ENCODE measurements around the gene BEX3.
"Not testable (repeated sequence)": the region's sequence is repeated elsewhere in the genome, so short reads cannot be mapped to it uniquely, and the experiment has no call there.

Gene BEX3

DNA sequence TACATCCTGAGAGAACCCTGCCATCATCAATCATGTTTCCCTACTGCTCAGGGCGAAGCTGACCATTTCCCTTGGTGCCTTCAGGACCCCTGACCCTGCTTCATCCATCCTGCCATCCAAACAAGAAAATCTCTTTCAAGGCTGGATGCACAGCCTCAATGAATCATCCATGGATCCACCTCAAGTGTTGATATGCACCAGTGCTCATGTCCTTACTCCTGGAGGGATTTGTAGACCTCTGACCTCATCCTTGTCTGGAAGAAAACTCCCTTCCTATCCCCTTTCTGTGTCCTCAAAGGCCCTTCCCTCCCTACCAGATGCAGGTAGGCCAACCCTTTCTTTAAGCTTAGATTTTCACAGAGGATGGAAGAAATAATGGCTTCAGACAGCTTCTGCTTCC is 24.6 kb downstream of the BEX3 start:
- H3K36me3 Mint-ChIP-seq, result no peaks in the 10 kb centered on the region
- no peak overlapping the region for H3K27ac Mint-ChIP-seq
- no peaks in the 10 kb centered on the region for H3K9me3 Mint-ChIP-seq
- no peak for ATAC-seq
- H3K4me1 Mint-ChIP-seq, result no peaks in the 10 kb centered on the region
- no peaks in the 10 kb centered on the region for H3K27me3 Mint-ChIP-seq
- no peak overlapping the region for H3K4me3 Mint-ChIP-seq

DNA sequence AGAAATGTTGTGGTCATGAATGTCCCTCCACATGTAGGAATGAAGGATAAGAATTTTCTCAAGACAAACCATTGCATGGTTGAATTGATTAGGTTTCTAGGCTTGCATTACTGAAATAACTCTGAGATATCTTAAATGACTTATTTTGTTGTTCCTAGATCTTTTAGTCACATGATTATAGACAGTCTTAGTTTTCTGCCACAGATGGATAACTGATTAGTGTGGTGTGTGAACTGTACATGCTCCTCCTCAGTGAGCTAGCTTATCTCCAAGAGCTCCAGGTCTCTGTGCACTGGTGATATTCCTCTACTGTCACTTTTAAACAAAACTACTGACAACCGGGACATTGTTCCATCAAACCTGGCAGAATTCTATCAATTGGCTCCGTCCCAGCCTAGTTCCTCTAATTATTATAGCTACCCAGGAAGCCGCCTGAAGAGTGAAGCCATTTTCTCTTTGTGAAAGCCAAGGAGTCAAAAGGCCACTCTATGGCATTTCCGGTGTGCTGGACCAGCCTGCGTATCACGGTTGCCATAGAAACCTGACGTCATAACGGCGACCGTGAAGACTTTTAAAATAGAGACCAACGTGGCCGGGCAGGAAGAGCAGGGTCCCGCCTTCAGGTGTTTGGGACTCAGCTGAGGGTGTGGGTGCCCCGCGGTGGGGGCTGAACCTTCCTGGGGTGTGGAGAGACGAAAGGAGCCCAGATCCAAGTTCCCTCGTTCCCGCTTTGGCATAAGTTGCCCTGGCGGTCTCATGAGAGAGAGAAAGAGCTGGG is 28.1 kb downstream of the BEX3 start:
- H3K9me3 Mint-ChIP-seq, result no peaks in the 10 kb centered on the region
- peak; percentile 83 for ATAC-seq
- no peaks in the 10 kb centered on the region for H3K27me3 Mint-ChIP-seq
- peak overlapping the region; percentile 97 for H3K4me3 Mint-ChIP-seq
- no peaks in the 10 kb centered on the region for H3K4me1 Mint-ChIP-seq
- H3K36me3 Mint-ChIP-seq, result peaks cover 2% of the 10 kb centered on the region
- peak overlapping the region; percentile 93 for H3K27ac Mint-ChIP-seq

DNA sequence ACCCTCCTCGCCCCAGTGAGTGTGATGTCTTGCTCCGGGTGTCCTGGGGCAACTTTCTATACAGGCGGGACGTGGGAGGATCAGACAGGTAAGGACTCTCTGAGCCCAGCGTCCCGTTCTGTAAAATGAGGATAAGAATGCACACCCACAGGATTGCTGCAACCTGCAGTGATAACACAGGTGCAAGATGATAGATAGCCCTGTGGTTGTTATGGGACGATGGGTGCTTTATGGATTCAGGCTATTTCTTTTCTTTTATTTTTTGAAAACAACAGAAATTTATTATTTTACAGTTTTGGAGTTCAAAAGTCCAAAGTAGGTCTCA is 28.6 kb downstream of the BEX3 start:
- Mint-ChIP-seq H3K9me3 (no peaks in the 10 kb centered on the region), H3K4me1 (no peaks in the 10 kb centered on the region), H3K4me3 (peak overlapping the region; percentile 97), H3K36me3 (peaks cover 6% of the 10 kb centered on the region), H3K27ac (peak overlapping the region; percentile 93), H3K27me3 (no peaks in the 10 kb centered on the region)
- ATAC-seq, result no peak

DNA sequence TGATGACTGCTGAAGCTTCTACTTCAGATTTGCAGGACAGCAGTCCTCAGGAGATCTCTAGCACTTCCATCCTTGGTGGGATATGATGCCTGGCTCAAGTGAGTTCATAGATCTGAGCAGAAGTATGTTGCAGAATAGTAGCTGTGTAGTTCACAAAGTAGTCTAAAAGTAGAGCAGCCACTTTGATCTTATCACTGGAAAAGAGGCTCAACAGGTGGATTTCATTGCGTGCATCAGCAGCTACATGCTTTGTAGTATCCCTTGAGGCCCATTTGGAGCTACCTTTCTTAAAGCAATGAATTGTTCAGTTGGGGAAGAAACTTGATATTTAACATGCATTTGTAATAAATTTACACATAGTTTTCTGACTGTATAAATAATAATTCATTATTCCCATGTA is 29.9 kb downstream of the BEX3 start:
- ATAC-seq, result no peak

DNA sequence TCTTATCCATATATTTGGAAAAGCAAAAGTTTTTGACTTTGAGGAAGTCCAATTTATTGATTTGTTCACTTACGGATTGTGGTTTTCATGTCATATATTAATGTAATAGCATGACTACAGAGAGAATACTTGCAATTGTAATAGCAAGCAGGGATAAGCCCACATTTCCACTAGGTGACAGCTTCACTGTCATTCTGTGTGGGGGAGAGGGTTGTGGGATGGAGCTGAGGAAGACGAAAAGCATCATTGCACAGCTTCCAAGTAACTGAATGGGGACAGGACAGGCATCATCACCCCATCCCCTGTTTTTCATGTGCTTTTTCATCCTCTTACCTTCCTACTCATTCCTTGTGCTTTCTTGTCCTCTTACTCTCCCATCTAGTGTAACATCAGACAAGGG is 31.4 kb downstream of the BEX3 start:
- no peak overlapping the region for H3K27ac Mint-ChIP-seq
- ATAC-seq, result no peak
- H3K4me3 Mint-ChIP-seq, result no peak overlapping the region
- no peaks in the 10 kb centered on the region for H3K4me1 Mint-ChIP-seq
- H3K27me3 Mint-ChIP-seq, result no peaks in the 10 kb centered on the region
- no peaks in the 10 kb centered on the region for H3K9me3 Mint-ChIP-seq
- H3K36me3 Mint-ChIP-seq, result peaks cover 11% of the 10 kb centered on the region

More for the DNA sequence above, 29.9 kb downstream of the BEX3 start:
- H3K36me3 Mint-ChIP-seq, result peaks cover 11% of the 10 kb centered on the region
- H3K27me3 Mint-ChIP-seq, result no peaks in the 10 kb centered on the region
- H3K4me3 Mint-ChIP-seq, result no peak overlapping the region
- no peaks in the 10 kb centered on the region for H3K4me1 Mint-ChIP-seq
- no peaks in the 10 kb centered on the region for H3K9me3 Mint-ChIP-seq
- no peak overlapping the region for H3K27ac Mint-ChIP-seq

DNA sequence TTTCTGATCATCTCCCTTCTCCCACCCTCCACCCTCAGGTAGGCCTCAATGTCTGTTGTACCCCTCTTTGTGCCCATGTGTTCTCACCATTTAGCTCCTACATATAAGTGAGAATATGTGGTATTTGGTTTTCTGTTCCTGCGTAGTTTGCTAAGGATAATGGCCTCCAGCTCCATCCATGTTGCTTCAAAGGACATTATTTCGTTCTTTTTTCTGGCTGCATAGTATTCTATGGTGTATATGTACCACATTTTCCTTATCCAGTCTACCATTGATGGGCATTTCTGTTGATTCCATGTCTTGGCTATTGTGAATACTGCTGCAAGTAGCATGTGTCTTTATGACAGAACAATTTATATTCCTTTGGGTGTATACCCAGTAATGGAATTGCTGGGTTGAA is 35.4 kb downstream of the BEX3 start:
- peaks cover 11% of the 10 kb centered on the region for H3K36me3 Mint-ChIP-seq
- not testable (repeated sequence) for H3K4me1 Mint-ChIP-seq, H3K4me3 Mint-ChIP-seq, H3K9me3 Mint-ChIP-seq, H3K27me3 Mint-ChIP-seq, ATAC-seq, H3K27ac Mint-ChIP-seq

DNA sequence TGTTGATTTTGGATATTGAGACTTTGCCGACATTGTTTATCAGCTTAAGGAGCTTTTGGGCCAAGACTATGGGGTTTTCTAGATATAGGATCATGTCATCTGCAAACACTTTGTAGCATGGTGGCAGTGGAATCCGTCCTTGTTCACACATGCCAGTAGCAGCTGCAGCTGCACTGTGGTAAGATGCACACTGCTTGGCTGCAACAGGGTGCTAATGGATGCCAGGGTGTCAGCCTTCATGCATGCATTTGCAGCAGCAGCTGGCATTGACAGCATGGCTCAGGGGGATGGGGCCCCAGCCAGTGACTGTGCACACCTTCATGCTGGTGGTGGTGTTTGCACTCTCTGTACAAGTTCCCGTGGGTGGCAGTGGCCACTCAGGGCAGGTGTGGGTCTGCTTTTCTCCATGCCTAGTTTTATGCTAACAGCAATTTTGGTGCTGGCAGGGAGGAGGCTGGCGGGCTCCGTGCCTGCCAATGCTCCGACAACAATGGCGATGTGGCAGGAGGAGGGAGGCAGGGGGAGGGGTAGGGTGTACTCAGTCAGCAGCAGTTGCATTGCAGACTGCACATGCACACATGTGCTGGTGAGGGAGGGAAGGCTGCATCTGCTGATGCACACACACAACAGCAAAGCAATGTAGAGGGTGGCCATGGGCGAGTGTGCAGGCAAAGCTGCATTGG is 37.5 kb downstream of the BEX3 start:
- ATAC-seq, result no peak
- no peak overlapping the region for H3K4me3 Mint-ChIP-seq
- no peaks in the 10 kb centered on the region for H3K9me3 Mint-ChIP-seq
- H3K27ac Mint-ChIP-seq, result no peak overlapping the region
- no peaks in the 10 kb centered on the region for H3K4me1 Mint-ChIP-seq
- no peaks in the 10 kb centered on the region for H3K27me3 Mint-ChIP-seq
- H3K36me3 Mint-ChIP-seq, result peaks cover 11% of the 10 kb centered on the region

DNA sequence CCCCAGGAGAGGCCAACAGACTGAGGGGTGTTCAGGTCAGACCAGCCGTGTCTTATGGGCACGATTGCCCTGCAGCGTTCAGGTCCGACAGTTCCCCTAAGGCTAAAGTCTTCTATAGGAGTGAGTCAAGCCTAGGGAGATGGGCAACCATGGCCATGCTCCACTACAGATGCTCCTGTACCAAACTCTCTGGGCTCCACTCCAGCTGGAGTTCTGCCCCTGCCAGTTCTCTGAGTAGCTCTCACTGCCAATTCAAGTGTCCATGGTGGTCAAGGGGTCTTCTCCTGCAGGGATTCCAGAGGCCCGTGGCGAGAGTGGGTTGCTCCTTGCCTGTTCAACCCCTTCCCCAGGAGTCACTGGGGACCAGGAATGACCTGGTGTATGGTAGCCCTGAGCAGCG is 38.2 kb downstream of the BEX3 start:
- H3K9me3 Mint-ChIP-seq, result no peaks in the 10 kb centered on the region
- H3K27me3 Mint-ChIP-seq, result no peaks in the 10 kb centered on the region
- H3K27ac Mint-ChIP-seq, result no peak overlapping the region
- H3K4me1 Mint-ChIP-seq, result no peaks in the 10 kb centered on the region
- no peak for ATAC-seq
- H3K36me3 Mint-ChIP-seq, result peaks cover 7% of the 10 kb centered on the region
- no peak overlapping the region for H3K4me3 Mint-ChIP-seq

DNA sequence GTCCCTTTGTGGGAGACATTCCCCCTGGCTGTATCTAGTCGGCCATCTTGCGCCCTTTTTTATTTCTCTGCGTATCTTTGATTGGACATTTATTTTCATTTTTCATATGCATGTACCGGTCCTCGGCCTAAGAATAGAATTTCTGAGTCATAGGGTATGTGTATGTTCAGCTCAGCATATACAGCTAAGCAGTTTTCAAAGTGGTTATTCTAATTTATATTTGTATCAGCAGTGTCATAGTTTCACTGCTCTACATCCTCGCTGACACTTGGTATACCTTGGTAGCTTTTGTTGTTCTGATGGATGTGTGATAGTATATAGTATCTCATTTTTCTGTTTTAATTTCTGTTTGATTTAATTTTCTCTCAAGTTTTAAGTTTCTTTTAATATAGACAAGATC is 38.7 kb downstream of the BEX3 start:
- Mint-ChIP-seq H3K27ac (no peak overlapping the region), H3K4me3 (no peak overlapping the region), H3K4me1 (no peaks in the 10 kb centered on the region), H3K27me3 (no peaks in the 10 kb centered on the region), H3K36me3 (peaks cover 4% of the 10 kb centered on the region), H3K9me3 (no peaks in the 10 kb centered on the region)
- no peak for ATAC-seq

DNA sequence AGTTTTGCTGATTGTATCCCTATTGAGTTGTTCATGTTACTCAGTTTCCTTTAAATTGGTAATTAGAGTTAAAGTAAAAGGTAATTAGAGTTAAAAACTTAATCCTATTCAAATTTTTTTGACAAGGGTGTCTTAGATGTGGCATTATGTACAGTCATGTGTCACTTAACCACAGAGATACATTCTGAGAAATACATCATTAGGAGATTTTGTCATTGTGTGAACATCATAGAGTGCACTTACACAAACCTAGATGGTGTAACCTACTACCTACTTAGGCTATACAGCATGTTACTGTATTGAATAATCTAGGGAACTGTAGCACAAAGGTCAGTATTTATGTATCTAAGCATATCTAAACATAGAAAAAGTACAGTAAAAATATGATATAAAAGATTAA is 39.2 kb downstream of the BEX3 start:
- no peak for ATAC-seq
- Mint-ChIP-seq H3K27ac (no peak overlapping the region), H3K9me3 (no peaks in the 10 kb centered on the region)

DNA sequence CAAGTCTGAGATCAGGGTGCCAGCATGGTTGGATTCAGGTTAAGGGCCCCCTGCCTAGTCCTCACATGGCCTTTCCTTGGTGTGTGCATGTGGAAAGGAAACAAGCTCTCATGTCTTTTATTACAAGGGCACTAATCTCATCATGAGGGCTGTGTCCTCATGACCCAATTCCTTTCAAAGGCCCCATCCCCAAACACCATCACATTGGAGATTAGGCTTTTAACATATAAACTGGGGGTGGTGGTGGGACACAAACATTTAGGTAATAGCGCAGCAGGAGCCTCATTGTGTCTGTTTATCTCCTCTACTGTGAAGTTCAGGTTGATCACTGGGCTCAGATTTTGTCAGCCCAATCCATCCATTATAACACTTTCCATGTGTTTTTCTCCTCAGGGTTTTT is 41.0 kb downstream of the BEX3 start:
- no peak overlapping the region for H3K27ac Mint-ChIP-seq
- no peak overlapping the region for H3K4me3 Mint-ChIP-seq
- no peaks in the 10 kb centered on the region for H3K4me1 Mint-ChIP-seq

More for the DNA sequence above, 39.2 kb downstream of the BEX3 start:
- no peaks in the 10 kb centered on the region for H3K36me3 Mint-ChIP-seq
- no peaks in the 10 kb centered on the region for H3K27me3 Mint-ChIP-seq
- H3K4me1 Mint-ChIP-seq, result no peaks in the 10 kb centered on the region
- no peak overlapping the region for H3K4me3 Mint-ChIP-seq

DNA sequence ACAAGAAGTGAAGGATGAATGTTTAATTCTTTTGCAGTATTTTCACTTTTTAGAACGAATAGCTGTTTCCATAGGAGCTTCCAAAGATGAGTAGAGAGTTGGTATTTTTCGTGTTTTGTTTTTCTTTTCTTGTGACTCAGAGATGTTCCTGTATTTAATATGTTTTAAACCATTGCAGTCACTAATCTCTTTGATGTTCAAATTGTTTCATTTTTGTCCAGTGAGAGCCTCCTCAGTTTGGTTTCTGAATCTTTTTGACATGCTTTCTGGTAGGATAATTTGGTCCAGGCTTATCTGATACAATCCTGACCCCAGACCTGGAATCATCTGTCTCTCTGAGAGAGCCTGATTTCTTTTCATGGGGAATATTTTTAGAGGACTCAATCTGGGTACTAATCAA is 41.6 kb downstream of the BEX3 start:
- no peaks in the 10 kb centered on the region for H3K36me3 Mint-ChIP-seq
- no peaks in the 10 kb centered on the region for H3K27me3 Mint-ChIP-seq
- H3K4me1 Mint-ChIP-seq, result no peaks in the 10 kb centered on the region
- H3K27ac Mint-ChIP-seq, result no peak overlapping the region
- no peak for ATAC-seq
- no peaks in the 10 kb centered on the region for H3K9me3 Mint-ChIP-seq
- H3K4me3 Mint-ChIP-seq, result no peak overlapping the region

More for the DNA sequence above, 41.0 kb downstream of the BEX3 start:
- H3K36me3 Mint-ChIP-seq, result no peaks in the 10 kb centered on the region
- no peaks in the 10 kb centered on the region for H3K9me3 Mint-ChIP-seq
- no peak for ATAC-seq
- H3K27me3 Mint-ChIP-seq, result no peaks in the 10 kb centered on the region

DNA sequence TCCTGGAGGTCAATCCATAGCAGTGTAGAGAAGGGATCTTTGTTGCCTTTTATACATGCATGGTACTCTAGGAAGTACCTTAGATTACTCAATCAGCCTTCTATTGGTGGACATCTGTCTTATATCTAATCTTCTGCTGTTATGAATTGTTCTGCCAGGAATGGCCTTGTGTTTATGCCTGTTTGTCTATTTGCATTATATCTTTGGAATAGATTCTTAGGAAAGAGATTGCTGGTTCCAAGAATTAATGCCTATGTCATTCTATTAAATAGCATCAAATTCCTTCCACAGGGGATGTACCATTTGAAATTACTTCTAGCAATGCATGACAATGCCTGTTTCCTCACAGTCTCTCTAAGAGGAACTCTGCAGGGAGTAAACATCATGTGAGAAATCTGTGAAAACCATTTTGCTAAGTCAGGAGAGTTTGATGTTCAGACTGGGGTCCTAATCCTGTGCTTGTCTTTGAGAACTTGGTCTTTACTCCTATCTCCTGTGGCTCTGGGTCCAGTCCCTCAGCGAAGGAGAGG is 42.5 kb downstream of the BEX3 start:
- Mint-ChIP-seq H3K27ac (no peak overlapping the region), H3K27me3 (no peaks in the 10 kb centered on the region), H3K9me3 (no peaks in the 10 kb centered on the region), H3K4me3 (no peak overlapping the region), H3K4me1 (no peaks in the 10 kb centered on the region), H3K36me3 (no peaks in the 10 kb centered on the region)
- ATAC-seq, result no peak

DNA sequence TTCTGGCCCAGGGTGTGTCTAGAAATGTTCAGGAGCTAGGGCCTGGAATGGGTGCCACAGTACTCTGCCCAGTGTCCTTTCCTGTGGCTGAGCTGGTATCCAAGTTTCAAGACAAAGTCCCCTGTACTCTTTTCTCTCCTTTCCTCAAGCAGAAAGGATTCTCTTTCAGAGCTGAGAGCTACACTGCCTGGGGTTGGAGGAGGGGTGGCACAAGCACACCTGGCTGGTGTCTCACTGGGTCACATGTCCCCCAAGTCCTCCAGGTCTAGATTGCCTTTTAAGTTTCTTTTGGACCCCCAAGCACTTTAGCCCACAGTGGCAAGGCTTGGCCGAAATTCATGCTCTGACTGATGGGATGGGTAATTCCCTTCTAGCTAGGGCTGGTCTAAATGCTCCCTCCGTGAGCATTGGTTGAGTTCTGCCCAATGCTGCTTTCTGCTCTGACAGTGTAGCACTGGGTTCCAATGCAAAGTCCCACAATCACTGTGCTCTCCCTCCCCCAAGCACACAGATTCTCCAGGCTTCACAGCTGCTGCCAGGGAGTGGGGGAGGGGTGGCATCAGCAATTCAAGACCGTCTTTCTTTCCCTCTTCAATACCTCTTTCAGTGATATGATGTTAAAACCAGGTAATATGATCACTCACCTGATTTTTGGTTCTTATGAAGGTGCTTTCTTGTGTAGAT is 47.8 kb downstream of the BEX3 start:
- Mint-ChIP-seq H3K27ac (no peak overlapping the region), H3K36me3 (no peaks in the 10 kb centered on the region), H3K4me3 (no peak overlapping the region), H3K27me3 (no peaks in the 10 kb centered on the region), H3K4me1 (no peaks in the 10 kb centered on the region), H3K9me3 (no peaks in the 10 kb centered on the region)
- ATAC-seq, result no peak

All from stimulated activated memory B cell treated with anti-CD40 and anti-IgM and Interleukin-4, amounts not matched to agents 10 μg/mL and 1 μg/mL and 100 μg/mL, for 72 hours (primary cell).